Measurements from ENCODE around the gene KRTAP5-10. TPM values are rescaled to one million over a fixed set of nuclear protein-coding genes. Genes with fewer than 3 reads are reported as not detected.

The KRTAP5-10 gene
- total and polyA plus RNA-seq, 9 of the 15 experiments (the other 6 are each of a cell fraction or from before 2014, with no cell fraction given) = not detected

DNA sequence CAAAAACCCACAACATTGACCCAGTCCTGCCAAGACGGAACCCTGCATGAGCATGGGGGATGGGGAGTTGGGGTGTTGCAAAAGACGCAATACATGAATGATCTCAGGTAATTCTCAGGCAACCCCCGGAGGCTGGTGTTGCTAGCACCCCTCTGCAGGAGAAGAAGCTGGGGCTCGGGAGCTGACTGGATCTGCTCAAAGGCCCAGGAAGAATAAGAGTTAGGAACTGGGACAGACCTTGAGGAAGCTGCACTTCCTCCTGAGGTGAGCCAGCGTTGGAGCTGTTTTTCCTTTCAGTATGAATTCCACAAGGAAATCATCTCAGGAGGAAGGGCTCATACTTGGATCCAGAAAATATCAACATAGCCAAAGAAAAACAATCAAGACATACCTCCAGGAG lies 17.2 kb upstream of the KRTAP5-10 start, which contains the start of gene KRTAP5-9:
TSS of gene KRTAP5-9 (plus strand) at position 301 of the 400 bp plus-strand sequence. CDS start 238 bp downstream, outside the sequence.
- H3K9ac ChIP-seq (ENCODE audit: insufficient read depth in 1 of 2, low read depth in 2 of 2, low read length in 2 of 2) = no peak within 1 kb of the TSS
- TF ChIP-seq PTTG1 (tag; IDR thresholded peaks at IDR 0.05; ENCODE audit: low read depth) (no peak), SMARCB1 (IDR thresholded peaks at IDR 0.05; ENCODE audit: insufficient read length, low read depth) (no peak), RB1 (IDR thresholded peaks at IDR 0.05; ENCODE audit: low read depth) (no peak), NR4A1 (CRISPR knock-in tag; IDR thresholded peaks at IDR 0.05) (no peak), NR4A1 (tag; IDR thresholded peaks at IDR 0.05) (no peak)
- TF ChIP-seq, protein P1, sequence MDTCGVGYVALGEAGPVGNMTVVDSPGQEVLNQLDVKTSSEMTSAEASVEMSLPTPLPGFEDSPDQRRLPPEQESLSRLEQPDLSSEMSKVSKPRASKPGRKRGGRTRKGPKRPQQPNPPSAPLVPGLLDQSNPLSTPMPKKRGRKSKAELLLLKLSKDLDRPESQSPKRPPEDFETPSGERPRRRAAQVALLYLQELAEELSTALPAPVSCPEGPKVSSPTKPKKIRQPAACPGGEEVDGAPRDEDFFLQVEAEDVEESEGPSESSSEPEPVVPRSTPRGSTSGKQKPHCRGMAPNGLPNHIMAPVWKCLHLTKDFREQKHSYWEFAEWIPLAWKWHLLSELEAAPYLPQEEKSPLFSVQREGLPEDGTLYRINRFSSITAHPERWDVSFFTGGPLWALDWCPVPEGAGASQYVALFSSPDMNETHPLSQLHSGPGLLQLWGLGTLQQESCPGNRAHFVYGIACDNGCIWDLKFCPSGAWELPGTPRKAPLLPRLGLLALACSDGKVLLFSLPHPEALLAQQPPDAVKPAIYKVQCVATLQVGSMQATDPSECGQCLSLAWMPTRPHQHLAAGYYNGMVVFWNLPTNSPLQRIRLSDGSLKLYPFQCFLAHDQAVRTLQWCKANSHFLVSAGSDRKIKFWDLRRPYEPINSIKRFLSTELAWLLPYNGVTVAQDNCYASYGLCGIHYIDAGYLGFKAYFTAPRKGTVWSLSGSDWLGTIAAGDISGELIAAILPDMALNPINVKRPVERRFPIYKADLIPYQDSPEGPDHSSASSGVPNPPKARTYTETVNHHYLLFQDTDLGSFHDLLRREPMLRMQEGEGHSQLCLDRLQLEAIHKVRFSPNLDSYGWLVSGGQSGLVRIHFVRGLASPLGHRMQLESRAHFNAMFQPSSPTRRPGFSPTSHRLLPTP (IDR thresholded peaks at IDR 0.05; ENCODE audit: borderline replicate concordance, extremely low read depth, insufficient read length) = no peak
- H3K9me1 ChIP-seq (ENCODE audit: control insufficient read depth, insufficient read depth, low read length) = no peaks in the 10 kb centered on the region
- peaks cover 0 to 4% of the 10 kb centered on the region in 2 experiments; a peak in 1 of 5 replicates for H3K4me1 ChIP-seq (replicated peaks in 1 of 2; ENCODE audit: control insufficient read depth in 2 of 2, insufficient read depth in 2 of 2, low read length in 2 of 2)
- no peak within 1 kb of the TSS for H3K4me3 ChIP-seq
- intact Hi-C loops (cut with micrococcal nuclease) = no loop called here
- in situ Hi-C loops (cut with MboI) = no loop called here
- CTCF ChIA-PET (ENCODE audit: low intra/inter-chr PET ratio) = no interaction called here
- no peaks in the 10 kb centered on the region for H3K79me2 ChIP-seq (ENCODE audit: control insufficient read depth, insufficient read depth, low read length)
- H3K9me3 ChIP-seq (replicated peaks; ENCODE audit: control insufficient read depth, insufficient read depth, low read depth, low read length) = no peaks in the 10 kb centered on the region
- ATAC-seq = no peak
- H4K20me1 ChIP-seq (replicated peaks; ENCODE audit: control insufficient read depth, insufficient read depth, low read length) = no peaks in the 10 kb centered on the region
- WGBS (ENCODE audit: insufficient coverage, low coverage, missing lambda C conversion rate) = 0% methylated on average over 5 of the region's 5 CpGs
- peaks cover 27 to 60% of the 10 kb centered on the region in 2 experiments for H3K27me3 ChIP-seq (ENCODE audit: control insufficient read depth in 2 of 2, insufficient read depth in 2 of 2, low read length in 2 of 2)
- no peak within 1 kb of the TSS for H3K27ac ChIP-seq (ENCODE audit: extremely low read depth, low read depth, low read length)
- no peaks in the 10 kb centered on the region for H3K36me3 ChIP-seq (ENCODE audit: control insufficient read depth, insufficient read depth, low read length)
- POLR2A ChIA-PET = no interaction called here
- no peak for DNase-seq (ENCODE audit: extremely low read depth in 1 of 4, low spot score in 3 of 4)
- H3K4me2 ChIP-seq (ENCODE audit: insufficient read depth, low read length) = no peak within 1 kb of the TSS
- H2AFZ ChIP-seq (ENCODE audit: low read depth, low read length) = no peak within 1 kb of the TSS
- BruUV-seq (replicated peaks) = no TSS peak
- FAIRE-seq = no peak
